SK-N-SH treated with all-trans-retinoic acid at 6 μM for 48 hours (cell line): ENCODE measurements around the gene PDZD2.

Experiments used
- ATAC-seq: fragments of 200-7000 bp; cut with Tn5 transposase; 3 replicates; pipeline ENCODE4 v1.9.1; 2020; ENCODE audit warnings: mild to moderate bottlenecking, moderate library complexity
- ARNTL ChIP-seq: fragments of 450-650 bp; formaldehyde crosslinking; IDR thresholded peaks from 2 replicates; pipeline ENCODE4 v1.5.0; 2020; ENCODE audit warnings: low read depth, mild to moderate bottlenecking, moderate library complexity, borderline replicate concordance
- BACH2 ChIP-seq: fragments of 250-450 bp; sonication (Bioruptor Pico); IDR thresholded peaks from 2 replicates; pipeline ENCODE4 v1.9.0; 2021; ENCODE audit warnings: mild to moderate bottlenecking, borderline replicate concordance
- CREB5 ChIP-seq: fragments of 250-450 bp; sonication (Bioruptor Pico); IDR thresholded peaks from 2 replicates; pipeline ENCODE4 v1.5.1; 2020; ENCODE audit warnings: low read depth, mild to moderate bottlenecking, moderate library complexity
- CSDC2 ChIP-seq: fragments of 250-450 bp; sonication (Bioruptor Pico); IDR thresholded peaks from 2 replicates; pipeline ENCODE4 v1.5.0; 2020; ENCODE audit warnings: mild to moderate bottlenecking, moderate library complexity
- CSRNP3 ChIP-seq: fragments of 250-450 bp; sonication (Bioruptor Pico); IDR thresholded peaks from 2 replicates; pipeline ENCODE4 v1.5.1; 2021; ENCODE audit warnings: mild to moderate bottlenecking, moderate library complexity
- GLIS3 ChIP-seq: fragments of 250-450 bp; sonication (Bioruptor Pico); IDR thresholded peaks from 2 replicates; pipeline ENCODE4 v1.5.0; 2020; ENCODE audit warnings: mild to moderate bottlenecking, moderate library complexity
- ISL1 ChIP-seq: fragments of 250-450 bp; sonication (Bioruptor Pico); IDR thresholded peaks from 2 replicates; pipeline ENCODE4 v2.1.2; 2022; ENCODE audit warnings: mild to moderate bottlenecking, moderate library complexity
- OSR1 ChIP-seq: fragments of 250-450 bp; sonication (Bioruptor Pico); IDR thresholded peaks from 2 replicates; pipeline ENCODE4 v1.8.0; 2022; ENCODE audit warnings: moderate library complexity, mild to moderate bottlenecking, inconsistent platforms
- PATZ1 ChIP-seq: fragments of 250-450 bp; sonication (Bioruptor Pico); IDR thresholded peaks from 2 replicates; pipeline ENCODE4 v1.8.0; 2020; ENCODE audit warnings: mild to moderate bottlenecking, moderate library complexity, borderline replicate concordance
- POU6F1 ChIP-seq: fragments of 250-450 bp; sonication (Bioruptor Pico); IDR thresholded peaks from 2 replicates; pipeline ENCODE4 v1.8.0; 2021; ENCODE audit warnings: low read depth, mild to moderate bottlenecking, moderate library complexity, borderline replicate concordance
- PPARA ChIP-seq: fragments of 250-450 bp; sonication (Bioruptor Pico); IDR thresholded peaks from 2 replicates; pipeline ENCODE4 v1.5.0; 2020; ENCODE audit warnings: mild to moderate bottlenecking, borderline replicate concordance
- RARB ChIP-seq: fragments of 250-450 bp; sonication (Bioruptor Pico); IDR thresholded peaks from 2 replicates; pipeline ENCODE4 v1.8.0; 2021; ENCODE audit warnings: mild to moderate bottlenecking, moderate library complexity
- SNAI2 ChIP-seq: fragments of 250-450 bp; sonication (Bioruptor Pico); IDR thresholded peaks from 2 replicates; pipeline ENCODE4 v1.5.0; 2020; ENCODE audit warnings: mild to moderate bottlenecking, moderate library complexity
- TCF4 ChIP-seq: fragments of 250-450 bp; sonication (Bioruptor Pico); IDR thresholded peaks from 2 replicates; pipeline ENCODE4 v1.8.0; 2021; ENCODE audit warnings: mild to moderate bottlenecking, moderate library complexity, borderline replicate concordance
- TOX ChIP-seq: fragments of 250-450 bp; sonication (Bioruptor Pico); IDR thresholded peaks from 2 replicates; pipeline ENCODE4 v1.8.0; 2021; ENCODE audit warnings: mild to moderate bottlenecking, moderate library complexity, borderline replicate concordance
- TSHZ2 ChIP-seq: fragments of 250-450 bp; sonication (Bioruptor Pico); IDR thresholded peaks from 2 replicates; pipeline ENCODE4 v1.5.0; 2020; ENCODE audit warnings: mild to moderate bottlenecking, moderate library complexity
- ZC3H10 ChIP-seq: fragments of 250-450 bp; sonication (Bioruptor Pico); IDR thresholded peaks from 2 replicates; pipeline ENCODE4 v1.5.1; 2021; ENCODE audit warnings: mild to moderate bottlenecking, moderate library complexity
- ZNF565 ChIP-seq: fragments of 450-650 bp; formaldehyde crosslinking; conservative IDR thresholded peaks from 2 replicates; pipeline ENCODE4 v1.5.0; 2020; ENCODE audit warnings: low read depth, mild to moderate bottlenecking, moderate library complexity
- ZNF70 ChIP-seq: fragments of 450-650 bp; formaldehyde crosslinking; IDR thresholded peaks from 2 replicates; pipeline ENCODE4 v1.5.0; 2020; ENCODE audit warnings: mild to moderate bottlenecking, moderate library complexity

The PDZD2 gene

GRCh38 chr5:31638748-31639418 is at the start of gene PDZD2:
Gene PDZD2 (plus strand): TSS chr5:31639131.
- no peak for TF ChIP-seq CSDC2 (CRISPR knock-in tag)
- TF ChIP-seq ZNF565 (CRISPR knock-in tag), result no peak
- TF ChIP-seq ZC3H10 (CRISPR knock-in tag), result no peak
- TF ChIP-seq CSRNP3 (CRISPR knock-in tag), result no peak
- TF ChIP-seq PATZ1, result no peak
- no peak for TF ChIP-seq PPARA (CRISPR knock-in tag)
- no peak for TF ChIP-seq ISL1 (CRISPR knock-in tag)
- no peak for TF ChIP-seq POU6F1 (CRISPR knock-in tag)
- TF ChIP-seq OSR1, result no peak
- no peak for TF ChIP-seq TOX (CRISPR knock-in tag)
- no peak for TF ChIP-seq RARB (CRISPR knock-in tag)
- no peak for TF ChIP-seq CREB5
- ATAC-seq, result peak; percentile 92

- ATAC-seq, result no peak
- no peak for TF ChIP-seq GLIS3 (CRISPR knock-in tag)
- TF ChIP-seq TSHZ2 (CRISPR knock-in tag), result no peak
- TF ChIP-seq ZNF70 (CRISPR knock-in tag), result no peak
- TF ChIP-seq PPARA (CRISPR knock-in tag), result no peak
- TF ChIP-seq CSDC2 (CRISPR knock-in tag), result no peak
- TF ChIP-seq CSRNP3 (CRISPR knock-in tag), result no peak
- no peak for TF ChIP-seq POU6F1 (CRISPR knock-in tag)
- no peak for TF ChIP-seq SNAI2 (CRISPR knock-in tag)
- TF ChIP-seq TCF4 (CRISPR knock-in tag), result no peak
- TF ChIP-seq BACH2 (CRISPR knock-in tag), result no peak
- TF ChIP-seq CREB5, result no peak
- TF ChIP-seq PATZ1, result no peak
- TF ChIP-seq ZNF565 (CRISPR knock-in tag), result no peak
- no peak for TF ChIP-seq ZC3H10 (CRISPR knock-in tag)
- TF ChIP-seq ARNTL (CRISPR knock-in tag), result no peak
- TF ChIP-seq ISL1 (CRISPR knock-in tag), result no peak
- no peak for TF ChIP-seq RARB (CRISPR knock-in tag)
- no peak for TF ChIP-seq TOX (CRISPR knock-in tag)
These were observed 45.3 kb upstream of the PDZD2 start for GRCh38 chr5:31593665-31594064.
